ENCODE results near the gene PAMR1. TPM values are rescaled to one million over a fixed set of nuclear protein-coding genes. Genes with fewer than 3 reads are reported as not detected.

PAMR1 gene
- total RNA-seq, 4 donors from 2014 or later = 0.34 to 9.2 (median 3.8) TPM

GRCh38 chr11:35564245-35564595 is 38.8 kb upstream of the PAMR1 start:
- intact Hi-C loops (cut with DNase I) = no loop called here
- 29 to 50% methylated on average over 4 of the region's 4 CpGs for WGBS, 2 donors
- Histone ChIP-seq H3K36me3 (no peaks in the 10 kb centered on the region), H3K9me3 (peaks cover 0 to 5% (median 0%) of the 10 kb centered on the region in 3 donors), H3K4me1 (peaks cover 0 to 42% (median 4%) of the 10 kb centered on the region in 3 donors), H3K27ac (no peak overlapping the region), H3K27me3 (no peaks in the 10 kb centered on the region), H3K4me3 (no peak overlapping the region)
- DNase-seq = no peak
- TF ChIP-seq POLR2A (IDR thresholded peaks at IDR 0.05) = no peak
- TF ChIP-seq, protein P1, sequence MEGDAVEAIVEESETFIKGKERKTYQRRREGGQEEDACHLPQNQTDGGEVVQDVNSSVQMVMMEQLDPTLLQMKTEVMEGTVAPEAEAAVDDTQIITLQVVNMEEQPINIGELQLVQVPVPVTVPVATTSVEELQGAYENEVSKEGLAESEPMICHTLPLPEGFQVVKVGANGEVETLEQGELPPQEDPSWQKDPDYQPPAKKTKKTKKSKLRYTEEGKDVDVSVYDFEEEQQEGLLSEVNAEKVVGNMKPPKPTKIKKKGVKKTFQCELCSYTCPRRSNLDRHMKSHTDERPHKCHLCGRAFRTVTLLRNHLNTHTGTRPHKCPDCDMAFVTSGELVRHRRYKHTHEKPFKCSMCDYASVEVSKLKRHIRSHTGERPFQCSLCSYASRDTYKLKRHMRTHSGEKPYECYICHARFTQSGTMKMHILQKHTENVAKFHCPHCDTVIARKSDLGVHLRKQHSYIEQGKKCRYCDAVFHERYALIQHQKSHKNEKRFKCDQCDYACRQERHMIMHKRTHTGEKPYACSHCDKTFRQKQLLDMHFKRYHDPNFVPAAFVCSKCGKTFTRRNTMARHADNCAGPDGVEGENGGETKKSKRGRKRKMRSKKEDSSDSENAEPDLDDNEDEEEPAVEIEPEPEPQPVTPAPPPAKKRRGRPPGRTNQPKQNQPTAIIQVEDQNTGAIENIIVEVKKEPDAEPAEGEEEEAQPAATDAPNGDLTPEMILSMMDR (IDR thresholded peaks at IDR 0.05) = no peak

DNA sequence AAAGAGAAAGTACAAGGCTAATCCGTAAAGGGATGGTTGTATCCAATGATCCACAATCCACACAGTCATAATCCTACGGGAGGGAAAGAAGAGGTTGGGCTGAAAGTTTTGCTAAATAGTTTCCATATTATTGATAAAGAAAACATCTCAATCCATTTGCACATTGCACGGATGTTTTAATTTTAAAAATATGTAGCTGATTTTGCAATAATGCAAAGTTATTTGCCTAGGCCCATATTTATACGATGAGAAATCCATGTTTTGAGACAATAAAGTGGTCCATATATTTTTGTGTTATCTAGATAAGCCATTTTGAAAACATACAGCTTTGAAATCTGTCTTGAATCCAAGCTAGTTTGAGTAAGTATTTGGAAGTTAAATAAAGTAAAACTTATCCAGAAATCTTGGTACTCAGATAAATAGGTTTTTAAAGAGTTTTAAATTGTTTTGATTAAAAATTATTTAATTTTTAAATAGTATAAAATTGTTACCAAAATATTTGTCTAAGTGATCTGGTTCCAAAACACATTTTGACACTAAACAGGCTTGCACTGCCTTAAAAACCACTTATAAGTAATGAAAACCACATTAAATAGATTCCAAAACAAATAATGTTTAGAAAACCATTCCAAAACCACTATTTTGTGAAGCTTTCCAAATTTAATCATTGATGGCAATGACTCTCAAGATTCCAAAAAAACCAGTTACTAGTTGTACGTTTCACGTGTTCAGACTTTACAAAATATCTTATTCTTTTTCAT is 38.2 kb upstream of the PAMR1 start:
- H3K27me3 ChIP-seq = no peaks in the 10 kb centered on the region
- 50 to 59% methylated on average over 6 of the region's 6 CpGs for WGBS, 2 donors
- TF ChIP-seq POLR2A (IDR thresholded peaks at IDR 0.05) = no peak
- TF ChIP-seq, protein P1 (IDR thresholded peaks at IDR 0.05) = no peak
- no peak for DNase-seq
- intact Hi-C loops (cut with DNase I) = no loop called here
- peaks cover 0 to 48% (median 4%) of the 10 kb centered on the region in 3 donors for H3K4me1 ChIP-seq
- H3K27ac ChIP-seq = no peak overlapping the region
- H3K9me3 ChIP-seq = peaks cover 0 to 5% (median 0%) of the 10 kb centered on the region in 3 donors
- H3K36me3 ChIP-seq = no peaks in the 10 kb centered on the region
- H3K4me3 ChIP-seq = no peak overlapping the region

DNA sequence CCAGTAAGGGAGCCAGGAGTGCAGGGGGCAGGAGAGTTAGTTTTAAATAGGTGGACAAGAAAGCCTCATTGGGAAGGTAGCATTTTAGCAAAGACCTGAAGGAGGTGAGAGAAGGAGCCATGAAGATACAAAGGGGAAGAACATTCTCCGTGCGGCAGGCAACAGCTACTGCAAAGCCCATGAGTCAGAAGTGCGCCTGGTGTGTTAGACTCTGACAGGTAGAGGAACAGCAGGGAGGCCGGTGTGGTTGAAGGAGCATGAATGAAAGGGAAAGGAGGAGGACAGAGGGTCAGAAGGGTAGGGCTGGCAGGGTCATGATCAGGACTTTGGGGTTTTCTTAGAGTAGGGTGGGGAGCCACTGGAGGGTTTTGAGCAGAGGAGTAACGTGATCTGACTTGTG is 34.5 kb upstream of the PAMR1 start:
- Histone ChIP-seq H3K27ac (no peak overlapping the region), H3K4me1 (peaks cover 0 to 32% (median 0%) of the 10 kb centered on the region in 3 donors), H3K4me3 (no peak overlapping the region), H3K27me3 (no peaks in the 10 kb centered on the region), H3K36me3 (no peaks in the 10 kb centered on the region), H3K9me3 (no peaks in the 10 kb centered on the region)
- TF ChIP-seq POLR2A (IDR thresholded peaks at IDR 0.05) = no peak
- TF ChIP-seq, protein P1 (IDR thresholded peaks at IDR 0.05) = no peak
- DNase-seq = no peak
- intact Hi-C loops (cut with DNase I) = no loop called here
- 70% methylated on average over 5 of the region's 5 CpGs for WGBS, 2 donors

GRCh38 chr11:35558513-35558912 is 33.1 kb upstream of the PAMR1 start:
- Histone ChIP-seq H3K9me3 (no peaks in the 10 kb centered on the region), H3K4me3 (no peak overlapping the region), H3K27me3 (no peaks in the 10 kb centered on the region), H3K36me3 (no peaks in the 10 kb centered on the region), H3K4me1 (peaks cover 0 to 25% (median 0%) of the 10 kb centered on the region in 3 donors), H3K27ac (no peak overlapping the region)
- DNase-seq = no peak
- no peak for TF ChIP-seq POLR2A (IDR thresholded peaks at IDR 0.05)
- TF ChIP-seq, protein P1 (IDR thresholded peaks at IDR 0.05) = peak in 2 of 6 experiments; percentile 11 to 15
- WGBS, 2 donors = 9 to 18% methylated on average over 3 of the region's 3 CpGs
- intact Hi-C loops (cut with DNase I) = no loop called here

- H3K27me3 ChIP-seq = no peaks in the 10 kb centered on the region
- no peaks in the 10 kb centered on the region for H3K9me3 ChIP-seq
- TF ChIP-seq, protein P1 (IDR thresholded peaks at IDR 0.05) = no peak
- no peak for TF ChIP-seq POLR2A (IDR thresholded peaks at IDR 0.05)
- H3K36me3 ChIP-seq = no peaks in the 10 kb centered on the region
- H3K4me1 ChIP-seq = peaks cover 0 to 25% (median 0%) of the 10 kb centered on the region in 3 donors
- no peak for DNase-seq
- H3K27ac ChIP-seq = no peak overlapping the region
- intact Hi-C loops (cut with DNase I) = no loop called here
- H3K4me3 ChIP-seq = no peak overlapping the region
These were observed 30.1 kb upstream of the PAMR1 start for GRCh38 chr11:35555488-35555887.
